ENCODE data around the gene GLTP.
"Not testable (repeated sequence)": the region's sequence is repeated elsewhere in the genome, so short reads cannot be mapped to it uniquely, and the experiment has no call there.

- TF ChIP-seq CTCF, POLR2A (IDR thresholded peaks at IDR 0.05): not testable (repeated sequence)
Observed at GRCh38 chr12:109929326-109929725, 49.0 kb upstream of the GLTP start.
